DND-41 (cell line): ENCODE results near the gene COG5.

ENCODE experiments used
- EZH2 ChIP-seq: IDR thresholded peaks from 3 replicates; pipeline ENCODE4 v1.6.1; 2012; ENCODE audit warnings: borderline replicate concordance, low read depth, mild to moderate bottlenecking, moderate library complexity, low read length, inconsistent platforms; ENCODE audit not compliant: severe bottlenecking
- TF ChIP-seq, protein P1 (sequence below): IDR thresholded peaks from 2 replicates; pipeline ENCODE4 v1.5.1; 2012; ENCODE audit warnings: borderline replicate concordance, low read length, moderate library complexity, mild to moderate bottlenecking; ENCODE audit not compliant: poor library complexity, severe bottlenecking; ENCODE audit errors: extremely low read depth

- no peak for TF ChIP-seq EZH2
- TF ChIP-seq, protein P1, sequence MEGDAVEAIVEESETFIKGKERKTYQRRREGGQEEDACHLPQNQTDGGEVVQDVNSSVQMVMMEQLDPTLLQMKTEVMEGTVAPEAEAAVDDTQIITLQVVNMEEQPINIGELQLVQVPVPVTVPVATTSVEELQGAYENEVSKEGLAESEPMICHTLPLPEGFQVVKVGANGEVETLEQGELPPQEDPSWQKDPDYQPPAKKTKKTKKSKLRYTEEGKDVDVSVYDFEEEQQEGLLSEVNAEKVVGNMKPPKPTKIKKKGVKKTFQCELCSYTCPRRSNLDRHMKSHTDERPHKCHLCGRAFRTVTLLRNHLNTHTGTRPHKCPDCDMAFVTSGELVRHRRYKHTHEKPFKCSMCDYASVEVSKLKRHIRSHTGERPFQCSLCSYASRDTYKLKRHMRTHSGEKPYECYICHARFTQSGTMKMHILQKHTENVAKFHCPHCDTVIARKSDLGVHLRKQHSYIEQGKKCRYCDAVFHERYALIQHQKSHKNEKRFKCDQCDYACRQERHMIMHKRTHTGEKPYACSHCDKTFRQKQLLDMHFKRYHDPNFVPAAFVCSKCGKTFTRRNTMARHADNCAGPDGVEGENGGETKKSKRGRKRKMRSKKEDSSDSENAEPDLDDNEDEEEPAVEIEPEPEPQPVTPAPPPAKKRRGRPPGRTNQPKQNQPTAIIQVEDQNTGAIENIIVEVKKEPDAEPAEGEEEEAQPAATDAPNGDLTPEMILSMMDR, result no peak
Measured at GRCh38 chr7:107450970-107451369, 112.8 kb downstream of the COG5 start.
